ENCODE results near the gene ARHGEF1.

- TF ChIP-seq EZH2phosphoT487 (IDR thresholded peaks at IDR 0.05), result no peak
- TF ChIP-seq CTCF (IDR thresholded peaks at IDR 0.05), result peak; percentile 25
- TF ChIP-seq EZH2 (IDR thresholded peaks at IDR 0.05), result no peak
Observed at GRCh38 chr19:41937525-41938468, 54.8 kb downstream of the ARHGEF1 start.

Measured in neural progenitor cell (in vitro differentiated cells).